GM19395 (cell line): ENCODE results near the gene METAP1.
"Not testable (repeated sequence)": the region's sequence is repeated elsewhere in the genome, so short reads cannot be mapped to it uniquely, and the experiment has no call there.

Experiments used
- ATAC-seq: cut with Tn5 transposase; IDR thresholded peaks from one replicate; pipeline ENCODE4 v1.9.1; 2021; ENCODE audit warnings: mild to moderate bottlenecking, moderate library complexity; ENCODE audit not compliant: unreplicated experiment

Gene METAP1

DNA sequence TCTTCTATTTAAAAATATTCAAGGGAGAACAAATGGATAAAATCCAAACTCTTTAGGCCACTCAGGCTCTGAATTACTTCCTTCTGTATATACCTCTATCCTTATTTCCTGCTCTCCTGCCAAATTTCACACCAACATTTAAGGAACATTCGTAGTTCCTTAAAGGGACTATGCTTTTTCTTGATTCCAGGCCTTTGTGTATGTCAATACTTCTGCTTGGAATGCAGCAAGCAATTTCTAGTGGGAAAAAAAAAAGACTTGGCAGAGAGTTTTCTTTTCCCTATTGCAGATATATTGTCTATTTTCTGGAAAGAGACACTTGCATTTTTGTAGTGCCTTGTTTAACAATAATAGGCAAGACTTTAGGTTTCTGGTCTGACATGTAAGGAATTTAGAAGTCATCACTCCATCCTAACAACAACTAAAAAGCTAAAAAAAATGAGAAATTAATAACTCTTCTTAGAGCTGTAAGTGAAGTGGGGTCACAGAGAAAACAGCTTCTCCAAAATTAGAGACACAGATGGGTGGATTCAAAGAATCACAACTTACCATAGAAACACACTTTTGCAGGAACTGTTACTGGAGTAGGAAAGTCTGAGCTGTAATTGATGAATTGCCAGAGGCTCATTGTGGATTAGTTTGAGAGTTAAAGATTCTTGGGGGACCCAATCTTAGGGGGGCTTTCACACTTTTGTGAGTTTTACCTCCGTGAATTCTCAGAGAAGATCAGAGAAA lies 95.1 kb downstream of the METAP1 start:
- ATAC-seq, result no peak

DNA sequence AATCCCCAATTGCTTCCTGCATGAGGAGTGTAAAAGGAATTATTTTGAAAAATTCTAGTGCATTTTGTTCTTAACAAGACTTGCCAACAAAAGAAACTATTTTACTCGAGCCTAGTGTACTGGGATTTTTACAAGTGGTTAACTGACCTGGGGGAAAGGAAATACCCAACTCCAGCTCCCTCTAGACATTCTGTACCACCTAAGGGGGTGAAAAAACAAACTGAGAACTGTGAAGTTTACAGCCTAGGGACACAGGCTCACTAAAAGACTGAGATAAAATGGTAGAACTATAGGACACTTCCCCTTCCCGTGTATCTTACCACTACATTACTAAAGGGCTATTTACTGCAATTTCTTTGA lies 95.7 kb downstream of the METAP1 start:
- ATAC-seq, result no peak

DNA sequence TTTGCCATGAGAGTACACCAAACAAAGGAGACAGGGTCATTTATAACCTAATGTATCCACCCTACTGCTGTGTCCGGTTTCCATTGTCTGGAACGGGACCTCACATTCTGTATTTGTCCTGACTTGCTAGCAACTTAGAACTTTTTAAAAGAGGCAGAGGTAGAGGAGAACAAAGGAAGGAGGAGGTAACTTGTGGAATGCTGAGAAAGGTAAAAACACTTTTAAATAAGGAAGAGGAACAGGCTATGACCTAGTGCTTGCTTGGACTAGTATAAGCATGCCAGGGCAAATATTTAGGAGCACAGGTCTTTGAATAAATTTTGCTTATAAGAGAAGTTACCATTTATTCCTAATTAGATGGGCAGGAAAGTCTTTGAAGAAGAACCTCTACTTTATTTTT lies 96.3 kb downstream of the METAP1 start:
- not testable (repeated sequence) for ATAC-seq

DNA sequence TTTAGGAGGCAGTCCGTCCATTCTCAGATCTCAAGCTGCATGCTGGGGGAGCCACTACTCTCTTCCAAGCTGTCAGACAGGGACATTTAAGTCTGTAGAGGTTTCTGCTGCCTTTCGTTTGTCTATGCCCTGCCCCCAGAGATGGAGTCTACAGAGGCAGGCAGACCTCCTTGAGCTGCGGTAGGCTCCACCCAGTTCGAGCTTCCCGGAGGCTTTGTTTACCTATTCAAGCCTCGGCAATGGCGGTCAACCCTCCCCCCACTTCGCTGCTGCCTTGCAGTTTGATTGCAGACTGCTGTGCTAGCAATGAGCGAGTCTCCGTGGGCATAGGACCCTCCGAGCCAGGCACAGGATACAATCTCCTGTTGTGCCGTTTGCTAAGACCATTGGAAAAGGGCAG lies 103.8 kb downstream of the METAP1 start:
- ATAC-seq, result no peak

DNA sequence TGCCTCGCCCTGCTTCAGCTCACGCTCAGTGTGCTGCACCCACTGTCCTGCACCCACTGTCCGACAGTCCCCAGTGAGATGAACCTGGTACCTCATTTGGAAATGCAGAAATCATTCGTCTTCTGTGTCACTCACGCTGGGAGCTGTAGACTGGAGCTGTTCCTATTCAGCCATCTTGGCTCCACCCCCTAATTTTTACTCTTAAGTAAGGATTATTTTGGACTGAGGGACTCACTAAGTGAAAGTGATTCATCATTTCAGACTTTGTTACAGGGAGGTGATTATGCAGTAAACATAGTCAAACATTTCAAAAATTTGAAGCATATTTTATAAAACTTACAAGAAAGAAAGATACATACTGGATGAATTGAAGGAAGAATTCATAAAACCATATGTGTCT lies 104.3 kb downstream of the METAP1 start:
- not testable (repeated sequence) for ATAC-seq

DNA sequence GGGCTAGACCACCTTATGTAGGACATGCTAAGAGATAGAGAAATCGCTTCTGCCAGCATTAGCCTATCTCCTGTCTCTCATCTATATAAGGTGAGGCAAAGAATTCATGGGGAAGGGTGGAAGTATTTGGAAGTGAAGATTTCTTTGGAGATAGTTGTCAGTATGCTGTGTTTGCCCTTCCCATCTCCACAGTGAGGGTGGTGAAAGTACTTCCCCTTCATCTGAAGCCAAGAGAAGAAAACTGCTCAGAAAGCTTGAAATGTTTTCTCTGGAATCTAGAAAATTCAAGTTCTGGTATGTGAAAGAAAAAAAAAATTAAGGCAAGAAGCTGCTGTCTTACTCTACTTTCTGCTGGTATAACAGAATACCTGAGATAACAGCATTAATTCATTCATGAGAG lies 105.4 kb downstream of the METAP1 start:
- no peak for ATAC-seq

DNA sequence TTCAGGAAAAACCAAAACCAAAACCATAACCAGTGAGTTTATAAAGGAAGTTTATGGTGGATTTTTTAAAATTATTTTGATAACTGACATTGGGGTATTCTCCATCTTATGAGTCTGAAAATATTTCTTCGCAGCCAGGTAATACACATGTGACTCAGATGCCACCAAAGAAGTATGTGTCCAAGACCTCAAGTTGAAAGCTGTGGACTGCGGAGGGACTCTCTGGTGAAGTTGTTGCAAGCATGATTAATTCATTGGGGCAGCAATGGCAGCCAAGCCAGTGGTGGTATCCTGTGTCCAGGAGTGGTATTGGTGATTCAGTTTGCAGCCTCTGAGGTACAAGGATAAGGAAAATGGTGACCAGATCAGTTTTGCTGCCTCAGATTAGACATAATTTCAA lies 107.1 kb downstream of the METAP1 start:
- ATAC-seq, result no peak

DNA sequence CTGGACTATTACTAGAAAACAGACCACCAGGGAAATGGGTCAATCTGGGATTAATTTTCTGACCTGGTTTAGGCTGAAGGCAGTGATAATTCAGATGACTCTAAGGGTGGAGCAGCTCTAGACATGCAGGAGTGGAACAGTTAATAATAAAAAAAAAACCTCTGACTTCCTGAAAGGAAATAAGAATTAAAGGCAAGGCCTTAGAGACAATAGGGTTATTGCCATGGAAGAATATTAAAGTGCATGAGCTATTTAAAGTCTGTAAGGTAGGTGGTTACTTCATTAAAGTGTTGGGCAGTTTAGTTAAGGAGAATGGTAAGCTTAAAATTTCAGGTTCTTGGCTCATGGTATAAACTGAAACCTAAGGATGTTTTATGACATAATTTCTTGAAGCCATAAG lies 107.6 kb downstream of the METAP1 start:
- no peak for ATAC-seq

DNA sequence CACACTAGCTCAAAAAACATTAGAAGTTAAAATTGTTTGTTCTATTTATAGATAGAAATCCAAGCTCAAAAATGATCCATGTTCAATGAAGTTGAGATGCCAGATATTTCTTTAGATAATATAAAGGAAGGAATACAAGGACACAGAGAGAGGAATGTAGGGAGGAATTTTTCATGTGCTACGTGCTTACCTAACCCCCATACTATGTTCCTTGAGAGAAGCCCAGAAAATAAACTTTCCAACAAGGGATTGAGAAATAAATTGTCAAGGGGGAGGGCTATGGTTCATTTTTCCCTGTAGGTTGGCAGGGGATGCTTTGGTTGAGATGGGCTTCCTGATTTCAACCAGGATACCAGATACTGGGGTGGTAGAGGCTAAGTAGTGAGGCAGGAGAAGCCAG lies 108.6 kb downstream of the METAP1 start:
- no peak for ATAC-seq

DNA sequence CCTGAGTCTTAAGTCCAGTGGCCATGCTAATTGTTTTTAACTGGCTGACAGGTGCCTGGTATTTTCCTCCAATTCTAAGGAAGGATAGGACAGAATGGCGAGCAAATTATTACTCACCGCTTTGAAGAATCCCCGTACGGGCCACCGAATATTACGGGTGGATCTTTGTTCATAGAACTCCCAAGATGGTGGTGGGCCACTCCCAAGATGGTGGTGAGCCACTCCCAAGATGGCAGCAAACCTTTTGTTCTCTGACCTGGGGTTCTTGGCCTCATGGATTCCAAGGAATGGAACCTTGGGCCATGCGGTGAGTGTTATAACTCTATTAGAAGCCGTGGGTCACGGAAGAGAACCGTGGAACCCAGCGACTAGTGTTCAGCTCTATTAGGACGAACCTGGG lies 113.8 kb downstream of the METAP1 start:
- not testable (repeated sequence) for ATAC-seq
